ENCODE measurements around the gene SORCS1.

DNA sequence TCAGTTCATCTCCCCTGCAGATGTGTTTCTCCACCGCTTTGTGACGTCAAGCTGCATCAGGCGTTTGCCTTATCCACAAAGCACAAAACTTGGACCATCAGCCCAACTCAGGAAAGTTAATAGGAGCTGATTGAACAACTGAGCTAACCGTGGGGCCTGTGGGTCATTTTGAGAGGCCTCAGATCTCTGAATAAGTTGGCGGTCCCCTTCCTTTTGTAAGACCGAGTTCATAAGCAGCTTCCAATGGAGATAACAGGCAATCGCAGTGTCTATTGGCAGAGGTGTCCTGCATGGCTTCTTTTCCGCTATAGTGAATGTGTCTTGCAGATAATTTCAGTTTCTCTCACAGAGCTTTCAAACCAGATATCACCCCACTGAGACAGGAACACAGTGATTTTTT lies 154.0 kb downstream of the SORCS1 start:
- TF ChIP-seq, protein P1, sequence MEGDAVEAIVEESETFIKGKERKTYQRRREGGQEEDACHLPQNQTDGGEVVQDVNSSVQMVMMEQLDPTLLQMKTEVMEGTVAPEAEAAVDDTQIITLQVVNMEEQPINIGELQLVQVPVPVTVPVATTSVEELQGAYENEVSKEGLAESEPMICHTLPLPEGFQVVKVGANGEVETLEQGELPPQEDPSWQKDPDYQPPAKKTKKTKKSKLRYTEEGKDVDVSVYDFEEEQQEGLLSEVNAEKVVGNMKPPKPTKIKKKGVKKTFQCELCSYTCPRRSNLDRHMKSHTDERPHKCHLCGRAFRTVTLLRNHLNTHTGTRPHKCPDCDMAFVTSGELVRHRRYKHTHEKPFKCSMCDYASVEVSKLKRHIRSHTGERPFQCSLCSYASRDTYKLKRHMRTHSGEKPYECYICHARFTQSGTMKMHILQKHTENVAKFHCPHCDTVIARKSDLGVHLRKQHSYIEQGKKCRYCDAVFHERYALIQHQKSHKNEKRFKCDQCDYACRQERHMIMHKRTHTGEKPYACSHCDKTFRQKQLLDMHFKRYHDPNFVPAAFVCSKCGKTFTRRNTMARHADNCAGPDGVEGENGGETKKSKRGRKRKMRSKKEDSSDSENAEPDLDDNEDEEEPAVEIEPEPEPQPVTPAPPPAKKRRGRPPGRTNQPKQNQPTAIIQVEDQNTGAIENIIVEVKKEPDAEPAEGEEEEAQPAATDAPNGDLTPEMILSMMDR (IDR thresholded peaks at IDR 0.05), result no peak
- no peak for TF ChIP-seq POLR2A (IDR thresholded peaks at IDR 0.05)

Measured in tibial nerve (tissue), 3 donors.